ENCODE results near the gene PRM1. TPM values are rescaled to one million over a fixed set of nuclear protein-coding genes. Genes with fewer than 3 reads are reported as not detected.

PRM1 gene
- total and polyA plus RNA-seq, 2 of the 8 experiments (the other 6 are each of a cell fraction or from before 2014, with no cell fraction given), result 0.54 to 0.82 TPM

- Histone ChIP-seq H2AK5ac (ENCODE audit: low read depth, low read length) (no peak overlapping the region), H3K27me3 (replicated peaks in 1 of 4; ENCODE audit: control insufficient read depth in 3 of 4, extremely low read depth in 1 of 4, insufficient read depth in 3 of 4, low read length in 3 of 4) (no peaks in the 10 kb centered on the region), H3K4me3 (ENCODE audit: extremely low read depth in 1 of 4, insufficient read depth in 2 of 4, low read depth in 3 of 4, low read length in 4 of 4) (no peak overlapping the region), H4K20me1 (replicated peaks in 1 of 2; ENCODE audit: control insufficient read depth in 1 of 2, insufficient read depth in 2 of 2, low read length in 2 of 2) (no peaks in the 10 kb centered on the region), H3K56ac (replicated peaks; ENCODE audit: insufficient read length, low read depth, low read length) (no peak overlapping the region), H3K23ac (ENCODE audit: insufficient read length) (no peak overlapping the region), H3K4ac (replicated peaks; ENCODE audit: insufficient read length, low read depth, low read length) (no peak overlapping the region), H3K79me2 (ENCODE audit: control insufficient read depth in 1 of 2, insufficient read depth in 2 of 2, low read length in 2 of 2) (no peaks in the 10 kb centered on the region), H2BK20ac (ENCODE audit: low read length) (no peak overlapping the region; the same call in 1 of the 2 replicates), H3K23me2 (ENCODE audit: low read depth, low read length) (no peaks in the 10 kb centered on the region), H3K27ac (ENCODE audit: low read depth, low read length) (no peak overlapping the region), H2BK12ac (ENCODE audit: low read depth, low read length) (peak overlapping the region; percentile 22; the same call in 1 of the 2 replicates), H3K18ac (ENCODE audit: extremely low read depth, low read length) (no peak overlapping the region), H4K91ac (replicated peaks; ENCODE audit: insufficient read length, low read length) (no peak overlapping the region), H3K36me3 (ENCODE audit: control insufficient read depth in 2 of 4, insufficient read depth in 4 of 4, low read length in 3 of 4) (no peaks in the 10 kb centered on the region), H2AFZ (ENCODE audit: low read length) (no peak overlapping the region), H3K4me2 (ENCODE audit: insufficient read depth in 1 of 2, low read depth in 2 of 2, low read length in 2 of 2) (no peak overlapping the region), H2BK15ac (ENCODE audit: low read length) (no peak overlapping the region), H3K9ac (replicated peaks in 1 of 4; ENCODE audit: extremely low read depth in 1 of 4, low read depth in 3 of 4, low read length in 3 of 4) (no peak overlapping the region), H4K8ac (ENCODE audit: extremely low read depth, insufficient read depth, low read length) (no peak overlapping the region), H3K79me1 (ENCODE audit: low read depth, low read length) (no peaks in the 10 kb centered on the region), H4K5ac (ENCODE audit: insufficient read length, low read depth, low read length) (no peak overlapping the region), H2BK5ac (ENCODE audit: low read depth, low read length) (no peak overlapping the region), H3K14ac (ENCODE audit: insufficient read length) (no peak overlapping the region), H2BK120ac (replicated peaks; ENCODE audit: low read depth, low read length) (no peak overlapping the region), H3K9me3 (ENCODE audit: insufficient read depth in 2 of 2, low read depth in 1 of 2, low read length in 1 of 2) (no peaks in the 10 kb centered on the region), H3K4me1 (replicated peaks in 1 of 4; ENCODE audit: control insufficient read depth in 3 of 4, insufficient read depth in 4 of 4, low read length in 3 of 4) (peaks cover 0 to 5% (median 0%) of the 10 kb centered on the region in 4 experiments; a peak in 2 of 7 replicates)
- DNase-seq (ENCODE audit: low read depth in 1 of 2, low spot score in 2 of 2), result no peak
- no peak for FAIRE-seq
- POLR2A ChIA-PET (ENCODE audit: partially characterized antibody), result interaction anchor here (0.6 to 1.1 kb wide), 2 partner anchors 19 to 51 kb away, joined by 3 to 4 read pairs; partner anchors contain the start of gene SOCS1
- 90% methylated on average over 7 of the region's 7 CpGs; no CpG with 5 or more reads in 1 of the 2 experiments for WGBS, 2 experiments (ENCODE audit: extremely low coverage in 1 of 2, insufficient coverage in 1 of 2, insufficient read length in 1 of 2, insufficient replicate concordance in 2 of 2, low coverage in 1 of 2, low lambda C conversion rate in 2 of 2, missing lambda C conversion rate in 1 of 2)
- CTCF ChIA-PET (ENCODE audit: partially characterized antibody), result interaction anchor here (1.0 to 1.2 kb wide), 2 partner anchors 18 to 23 kb away, joined by 3 to 5 read pairs; partner anchors contain the start of gene SOCS1
- TF ChIP-seq SP4 (IDR thresholded peaks at IDR 0.05; ENCODE audit: low read length), result no peak
- no peak for TF ChIP-seq SIRT6 (IDR thresholded peaks at IDR 0.05; ENCODE audit: low read length)
- TF ChIP-seq NRF1 (IDR thresholded peaks at IDR 0.05; ENCODE audit: low read depth, low read length), result no peak
- no peak for TF ChIP-seq RBBP5 (IDR thresholded peaks at IDR 0.05; ENCODE audit: borderline replicate concordance, low read depth, low read length)
- no peak for TF ChIP-seq CEBPB (IDR thresholded peaks at IDR 0.05; ENCODE audit: low read depth, low read length)
- TF ChIP-seq CBX8 (IDR thresholded peaks at IDR 0.05; ENCODE audit: borderline replicate concordance, low read depth, low read length), result no peak
- no peak for TF ChIP-seq TCF12 (IDR thresholded peaks at IDR 0.05; ENCODE audit: low read depth, low read length)
- no peak for TF ChIP-seq EP300 (IDR thresholded peaks at IDR 0.05; ENCODE audit: borderline replicate concordance in 1 of 2, low read depth in 2 of 2, low read length in 2 of 2)
- no peak for TF ChIP-seq HDAC6 (IDR thresholded peaks at IDR 0.05; ENCODE audit: low read depth, low read length)
- no peak for TF ChIP-seq HDAC2 (IDR thresholded peaks at IDR 0.05; ENCODE audit: borderline replicate concordance in 1 of 2, low read depth in 2 of 2, low read length in 2 of 2)
- no peak for TF ChIP-seq TBP (IDR thresholded peaks at IDR 0.05; ENCODE audit: low read depth, low read length)
- no peak for TF ChIP-seq ASH2L (IDR thresholded peaks at IDR 0.05; ENCODE audit: low read length)
- TF ChIP-seq RXRA (IDR thresholded peaks at IDR 0.05; ENCODE audit: insufficient read depth, low read depth, low read length), result no peak
- TF ChIP-seq SIX5 (IDR thresholded peaks at IDR 0.05; ENCODE audit: low read depth, low read length), result no peak
- no peak for TF ChIP-seq TAF7 (optimal IDR thresholded peaks at IDR 0.05; ENCODE audit: borderline replicate concordance, low read depth, low read length)
These were observed 6.2 kb downstream of the PRM1 start for GRCh38 chr16:11274964-11275363.

Measured in H1 (cell line).